H7 (cell line): ENCODE measurements around the gene NLRC3. TPM values are rescaled to one million over a fixed set of nuclear protein-coding genes. Genes with fewer than 3 reads are reported as not detected.
A peak's percentile ranks its signal among the peaks of the same experiment; 100 is the strongest.

Experiments used
- DNase-seq: peaks from one replicate; pipeline ENCODE4 v3.0.0; 2012
- H3K27me3 ChIP-seq: 2 replicates; pipeline ENCODE4 v1.6.0; 2011; ENCODE audit warnings: mild to moderate bottlenecking, low read length; ENCODE audit not compliant: control insufficient read depth, insufficient read depth
- H3K36me3 ChIP-seq: replicated peaks from 2 replicates; pipeline ENCODE4 v1.5.1; 2011; ENCODE audit warnings: low read length; ENCODE audit not compliant: control insufficient read depth, insufficient read depth
- H3K4me3 ChIP-seq: 2 replicates; pipeline ENCODE4 v1.5.1; 2011; ENCODE audit warnings: low read depth, mild to moderate bottlenecking, control low read depth, low read length, moderate library complexity; ENCODE audit not compliant: insufficient read depth
- total RNA-seq: library from RNA; depleted of rRNA; stranded (reverse); fragments of >200 nt; shearing (Covaris generic); gene quantifications from 2 replicates; pipeline ENCODE4 v1.2.3, GENCODE V29; 2014

The NLRC3 gene
- total RNA-seq, 1 experiment from 2014 or later, result 0.03 TPM

- Histone ChIP-seq H3K27me3 (no peaks in the 10 kb centered on the region), H3K36me3 (peaks cover 1% of the 10 kb centered on the region), H3K4me3 (no peak overlapping the region)
- DNase-seq, result no peak
Observed at GRCh38 chr16:3591991-3592390, 14.8 kb upstream of the NLRC3 start.

GRCh38 chr16:3591436-3591803, 14.2 kb upstream of the NLRC3 start:
- H3K27me3 ChIP-seq, result no peaks in the 10 kb centered on the region
- no peak for DNase-seq
- no peak overlapping the region for H3K4me3 ChIP-seq
- peaks cover 1% of the 10 kb centered on the region for H3K36me3 ChIP-seq

GRCh38 chr16:3590736-3591435, 13.7 kb upstream of the NLRC3 start:
- H3K36me3 ChIP-seq, result peaks cover 1% of the 10 kb centered on the region
- H3K4me3 ChIP-seq, result no peak overlapping the region
- H3K27me3 ChIP-seq, result no peaks in the 10 kb centered on the region
- peak; percentile 72 for DNase-seq

GRCh38 chr16:3589991-3590701, 12.9 kb upstream of the NLRC3 start:
- no peak overlapping the region for H3K4me3 ChIP-seq
- peak; percentile 51 for DNase-seq
- no peaks in the 10 kb centered on the region for H3K27me3 ChIP-seq
- peaks cover 1% of the 10 kb centered on the region for H3K36me3 ChIP-seq

- Histone ChIP-seq H3K4me3 (no peak overlapping the region), H3K36me3 (peaks cover 3% of the 10 kb centered on the region), H3K27me3 (no peaks in the 10 kb centered on the region)
- DNase-seq, result peak; percentile 64
Observed at GRCh38 chr16:3589441-3589921, 12.3 kb upstream of the NLRC3 start.

- peaks cover 3% of the 10 kb centered on the region for H3K36me3 ChIP-seq
- DNase-seq, result peak; percentile 60
- no peak overlapping the region for H3K4me3 ChIP-seq
- no peaks in the 10 kb centered on the region for H3K27me3 ChIP-seq
Observed at GRCh38 chr16:3589001-3589400, 11.8 kb upstream of the NLRC3 start.

- peaks cover 4% of the 10 kb centered on the region for H3K36me3 ChIP-seq
- DNase-seq, result peak; percentile 62
- H3K27me3 ChIP-seq, result no peaks in the 10 kb centered on the region
- no peak overlapping the region for H3K4me3 ChIP-seq
Observed at GRCh38 chr16:3587547-3588110, 10.4 kb upstream of the NLRC3 start.

GRCh38 chr16:3584412-3584811, 7.2 kb upstream of the NLRC3 start:
- Histone ChIP-seq H3K4me3 (no peak overlapping the region), H3K27me3 (no peaks in the 10 kb centered on the region), H3K36me3 (peaks cover 4% of the 10 kb centered on the region)
- DNase-seq, result no peak

- Histone ChIP-seq H3K4me3 (no peak overlapping the region), H3K27me3 (no peaks in the 10 kb centered on the region), H3K36me3 (peaks cover 4% of the 10 kb centered on the region)
- no peak for DNase-seq
Observed at GRCh38 chr16:3583303-3584038, 6.3 kb upstream of the NLRC3 start.

GRCh38 chr16:3582276-3583165, 5.3 kb upstream of the NLRC3 start:
- Histone ChIP-seq H3K36me3 (peaks cover 4% of the 10 kb centered on the region), H3K4me3 (no peak overlapping the region), H3K27me3 (no peaks in the 10 kb centered on the region)
- peak; percentile 42 for DNase-seq

GRCh38 chr16:3581392-3581791, 4.2 kb upstream of the NLRC3 start:
- Histone ChIP-seq H3K27me3 (no peaks in the 10 kb centered on the region), H3K36me3 (peaks cover 4% of the 10 kb centered on the region), H3K4me3 (no peak overlapping the region)
- DNase-seq, result peak; percentile 44

GRCh38 chr16:3580686-3581085, 3.5 kb upstream of the NLRC3 start:
- H3K27me3 ChIP-seq, result no peaks in the 10 kb centered on the region
- H3K36me3 ChIP-seq, result peaks cover 4% of the 10 kb centered on the region
- H3K4me3 ChIP-seq, result no peak overlapping the region
- DNase-seq, result peak; percentile 59

- no peaks in the 10 kb centered on the region for H3K27me3 ChIP-seq
- H3K4me3 ChIP-seq, result no peak overlapping the region
- peaks cover 4% of the 10 kb centered on the region for H3K36me3 ChIP-seq
- DNase-seq, result peak; percentile 67
Observed at GRCh38 chr16:3580251-3580651, 3.0 kb upstream of the NLRC3 start.

- Histone ChIP-seq H3K27me3 (no peaks in the 10 kb centered on the region), H3K36me3 (peaks cover 4% of the 10 kb centered on the region), H3K4me3 (no peak overlapping the region)
- peak; percentile 51 for DNase-seq
Observed at GRCh38 chr16:3579776-3580175, 2.6 kb upstream of the NLRC3 start.
